Measurements from ENCODE around the gene ANKRD13A.
"Not testable (repeated sequence)": the region's sequence is repeated elsewhere in the genome, so short reads cannot be mapped to it uniquely, and the experiment has no call there.

Gene ANKRD13A

GRCh38 chr12:110079477-110080400, 80.5 kb downstream of the ANKRD13A start:
- peak; percentile 97 for DNase-seq (ENCODE audit: low spot score)

- DNase-seq (ENCODE audit: low spot score), result no peak
Observed at GRCh38 chr12:110080410-110080809, 81.2 kb downstream of the ANKRD13A start.

GRCh38 chr12:110084314-110085015, 85.2 kb downstream of the ANKRD13A start:
- no peak for DNase-seq (ENCODE audit: low spot score)

- DNase-seq (ENCODE audit: low spot score), result not testable (repeated sequence)
Observed at GRCh38 chr12:110088216-110088615, 89.0 kb downstream of the ANKRD13A start.

- no peak for DNase-seq (ENCODE audit: low spot score)
Observed at GRCh38 chr12:110088936-110089335, 89.7 kb downstream of the ANKRD13A start.
